ENCODE data around the gene CDK6.

The CDK6 gene

DNA sequence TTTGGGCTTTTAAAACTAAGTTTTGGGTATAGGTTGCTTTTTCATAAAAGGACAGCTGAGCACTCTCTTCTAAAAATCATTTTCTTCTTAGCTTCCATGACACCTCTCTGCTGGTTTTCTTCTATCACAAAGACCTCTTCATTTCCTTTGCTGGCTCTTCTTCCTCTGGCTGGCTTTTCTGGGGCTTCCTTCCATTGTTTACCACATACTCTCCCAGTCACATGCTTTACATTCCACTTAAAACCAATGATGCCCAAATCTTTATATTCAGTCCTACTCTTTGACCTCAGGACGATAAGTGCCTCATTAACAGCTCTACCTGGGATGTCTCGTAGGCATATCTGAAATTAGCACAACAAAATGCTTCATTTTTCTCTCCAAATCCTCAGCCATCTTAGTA lies 273.0 kb downstream of the CDK6 start:
- no peak for DNase-seq

DNA sequence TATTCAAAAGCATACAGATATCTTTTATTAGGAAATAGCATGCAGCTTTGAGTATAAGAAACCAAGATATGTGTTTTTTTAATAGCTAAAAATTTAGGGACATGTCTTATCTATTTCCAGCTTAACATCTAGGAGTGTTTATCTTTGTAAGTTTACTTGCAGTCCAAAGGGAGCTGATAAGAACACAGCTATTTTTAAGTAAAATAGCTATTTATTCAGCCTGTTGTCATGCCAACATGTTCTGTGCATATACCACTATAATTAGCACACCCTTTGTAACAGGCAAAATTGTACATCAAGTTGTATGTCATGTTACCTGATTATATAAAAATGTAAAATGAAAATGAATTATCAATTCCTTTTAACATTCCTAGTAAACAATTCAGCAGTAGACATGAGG lies 275.8 kb downstream of the CDK6 start:
- DNase-seq: no peak

DNA sequence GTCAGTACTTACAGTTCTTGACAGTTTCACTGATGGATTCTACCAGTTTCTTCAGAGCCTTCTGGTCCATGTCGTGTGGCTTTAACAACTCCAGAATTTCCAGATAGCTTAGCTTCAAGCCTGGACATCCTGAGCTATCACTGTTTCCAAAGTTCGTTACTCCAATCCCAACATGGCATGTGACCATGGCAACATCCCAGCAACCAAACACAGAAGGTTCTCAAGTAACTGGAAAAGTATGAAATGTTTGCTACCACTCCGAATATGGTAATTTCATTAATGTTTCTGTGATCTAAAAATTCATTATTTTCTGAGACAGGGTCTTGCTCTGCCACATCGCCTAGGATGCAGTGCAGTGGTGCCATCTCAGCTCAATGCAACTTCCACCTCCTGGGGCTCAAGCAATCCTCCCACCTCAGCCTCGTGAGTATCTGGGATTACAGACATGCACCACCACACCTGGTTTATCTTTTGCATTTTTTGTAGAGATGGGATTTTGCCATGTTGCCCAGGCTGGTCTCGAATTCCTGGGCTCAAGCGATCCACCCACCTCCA lies 278.5 kb downstream of the CDK6 start:
- DNase-seq: no peak

DNA sequence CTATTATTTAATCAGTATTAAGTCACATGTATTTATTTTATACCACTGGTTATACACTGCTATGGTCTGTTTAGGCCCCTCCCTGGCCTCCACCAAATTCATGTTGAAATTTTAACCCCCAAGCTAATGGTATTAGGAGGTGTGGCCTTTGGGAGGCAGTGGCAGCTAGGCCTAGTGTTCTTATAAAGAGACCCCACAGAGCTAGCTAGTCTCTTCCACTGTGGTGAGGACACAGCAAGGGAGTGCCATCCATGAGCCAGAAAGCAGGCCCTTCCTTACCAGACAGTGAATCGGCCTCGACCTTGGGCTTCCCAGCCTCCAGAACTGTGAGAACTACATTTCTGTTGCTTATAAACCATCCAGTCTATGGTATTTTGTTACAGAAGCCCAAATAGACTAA lies 279.1 kb downstream of the CDK6 start:
- DNase-seq: no peak
